K562 (cell line): ENCODE data around the gene SRGAP3. TPM values are rescaled to one million over a fixed set of nuclear protein-coding genes. Genes with fewer than 3 reads are reported as not detected.

Experiments
- ATAC-seq: fragments of 200-7000 bp; cut with Tn5 transposase; 3 replicates; pipeline ENCODE4 v1.9.1; 2020; ENCODE audit warnings: moderate library complexity
- BruUV-seq: library from RNA; stranded (reverse); fragments of 400-500 nt; replicated peaks from 2 replicates; lab custom pipeline; 2021; lab: Mats Ljungman, UMichigan
- CTCF ChIA-PET: fragments of 300-600 bp; formaldehyde crosslinking; extraction: SDS; loops from one replicate; lab custom pipeline; 2021; ENCODE audit warnings: low intra/inter-chr PET ratio; lab: Yijun Ruan, JAX
- POLR2A ChIA-PET: fragments of 300-600, 350-650 bp; sonication (Branson Sonifier 250); formaldehyde crosslinking; extraction: SDS; loops from one replicate; lab custom pipeline; 2021; ENCODE audit warnings: antibody characterized with exemption, inconsistent platforms; lab: Yijun Ruan, JAX
- DNase-seq, 4 experiments: peaks; one replicate each; pipeline versions ENCODE4 v3.0.0 to v3.0.0-alpha.2; 2011 to 2018; ENCODE audit warnings: low spot score in 3 of 4, mixed read lengths in 3 of 4; ENCODE audit errors: extremely low read depth in 1 of 4
- FAIRE-seq: peaks from 2 replicates; lab custom pipeline; 2011; peaks lifted over from hg19 to GRCh38; lab: Jason Lieb, UNC
- H2AFZ ChIP-seq: 2 replicates; pipeline ENCODE4 v1.6.0; 2011; ENCODE audit warnings: low read depth, low read length, control low read depth, inconsistent platforms
- H3K27ac ChIP-seq: fragments of 200-600 bp; 3 replicates; pipeline ENCODE4 v1.8.0; 2011; ENCODE audit warnings: low read depth, mild to moderate bottlenecking, control low read depth, inconsistent platforms, low read length, moderate library complexity, mixed read lengths; ENCODE audit errors: extremely low read depth
- H3K27me3 ChIP-seq, 2 experiments: fragments of 300-600 bp in 1 of 2; 2 replicates in 1 of 2; 3 replicates in 1 of 2; pipeline versions ENCODE4 v1.6.0 to v1.8.0; 2011; ENCODE audit warnings: inconsistent platforms in 2 of 2, low read length in 2 of 2, mild to moderate bottlenecking in 1 of 2, mixed read lengths in 1 of 2, moderate library complexity in 1 of 2; ENCODE audit not compliant: control insufficient read depth in 2 of 2, insufficient read depth in 2 of 2
- H3K36me3 ChIP-seq: fragments of 300-600 bp; 3 replicates; pipeline ENCODE4 v1.8.0; 2011; ENCODE audit warnings: mild to moderate bottlenecking, low read length, inconsistent platforms; ENCODE audit not compliant: control insufficient read depth, insufficient read depth
- H3K4me1 ChIP-seq, 2 experiments: fragments of 200-600 bp in 1 of 2; replicated peaks in 1 of 2; 2 replicates in 1 of 2; 3 replicates in 1 of 2; pipeline versions ENCODE4 v1.5.1 to v1.8.0; 2011; ENCODE audit warnings: inconsistent platforms in 2 of 2, low read length in 2 of 2, mild to moderate bottlenecking in 1 of 2, mixed read lengths in 1 of 2, moderate library complexity in 1 of 2; ENCODE audit not compliant: control insufficient read depth in 2 of 2, insufficient read depth in 2 of 2
- H3K4me2 ChIP-seq: 2 replicates; pipeline ENCODE4 v1.6.1; 2011; ENCODE audit warnings: low read length, control low read depth, inconsistent platforms, mixed read lengths; ENCODE audit not compliant: insufficient read depth
- H3K4me3 ChIP-seq: fragments of 200-600 bp; sonication (generic), shearing (Covaris generic); 2 replicates; pipeline ENCODE4 v1.5.1; 2016; ENCODE audit warnings: control low read depth, inconsistent platforms
- H3K79me2 ChIP-seq: fragments of 200-600 bp; 3 replicates; pipeline ENCODE4 v1.8.0; 2011; ENCODE audit warnings: low read length, inconsistent platforms; ENCODE audit not compliant: control insufficient read depth, insufficient read depth
- H3K9ac ChIP-seq, 2 experiments: 2 replicates each; pipeline versions ENCODE4 v1.6.0 to v1.6.1; 2011; ENCODE audit warnings: low read depth in 2 of 2, low read length in 2 of 2, control low read depth in 1 of 2, inconsistent platforms in 1 of 2, mild to moderate bottlenecking in 1 of 2, mixed read lengths in 1 of 2; ENCODE audit not compliant: insufficient read depth in 1 of 2
- H3K9me1 ChIP-seq: one replicate; pipeline ENCODE4 v1.6.0; 2011; ENCODE audit warnings: inconsistent platforms, mild to moderate bottlenecking, low read length, moderate library complexity; ENCODE audit not compliant: control insufficient read depth, insufficient read depth
- H3K9me3 ChIP-seq: replicated peaks from 2 replicates; pipeline ENCODE4 v1.5.1; 2011; ENCODE audit warnings: low read depth, low read length, inconsistent platforms; ENCODE audit not compliant: control insufficient read depth, insufficient read depth
- H4K20me1 ChIP-seq: replicated peaks from 2 replicates; pipeline ENCODE4 v1.6.1; 2011; ENCODE audit warnings: low read length, inconsistent platforms, mixed read lengths; ENCODE audit not compliant: control insufficient read depth, insufficient read depth
- ARID1B ChIP-seq: fragments of 450-650 bp; IDR thresholded peaks from 2 replicates; pipeline ENCODE4 v1.6.1; 2016; ENCODE audit warnings: antibody characterized with exemption, mild to moderate bottlenecking, inconsistent platforms
- CBX8 ChIP-seq: fragments of 200-600 bp; sonication (generic); IDR thresholded peaks from 2 replicates; pipeline ENCODE4 v1.6.1; 2012; ENCODE audit warnings: borderline replicate concordance, mixed run types, low read depth, mild to moderate bottlenecking, moderate library complexity, mixed read lengths, low read length, control low read depth, inconsistent platforms; ENCODE audit not compliant: poor library complexity, severe bottlenecking; ENCODE audit errors: extremely low read depth
- FIP1L1 ChIP-seq: fragments of 200-400 bp; formaldehyde crosslinking; IDR thresholded peaks from 2 replicates; pipeline ENCODE4 v1.6.1; 2018; ENCODE audit warnings: mild to moderate bottlenecking, low read depth, low read length; ENCODE audit not compliant: poor library complexity, severe bottlenecking
- KDM1A ChIP-seq, 2 experiments: fragments of 450-650 bp; IDR thresholded peaks; 2 replicates each; pipeline ENCODE4 v1.6.1; 2016; ENCODE audit warnings: mild to moderate bottlenecking in 2 of 2
- NFE2L1 ChIP-seq: fragments of 450-650 bp; IDR thresholded peaks from 2 replicates; pipeline ENCODE4 v1.6.1; 2016; ENCODE audit warnings: missing genetic modification characterization, low read depth, mild to moderate bottlenecking, missing compliant biosample characterization, moderate library complexity, borderline replicate concordance
- SIN3A ChIP-seq, 2 experiments: fragments of 150-350 bp in 1 of 2; IDR thresholded peaks; 2 replicates each; pipeline ENCODE4 v1.6.1; 2011 to 2016; ENCODE audit warnings: borderline replicate concordance in 2 of 2, low read depth in 2 of 2, low read length in 2 of 2, mild to moderate bottlenecking in 2 of 2, moderate library complexity in 2 of 2; ENCODE audit not compliant: control insufficient read depth in 1 of 2
- WGBS: fragments of 100-300 bp; shearing (Covaris generic); methylation state at CpG from one replicate; pipeline ENCODE4 v1.1.6; 2016; ENCODE audit warnings: low coverage, mixed read lengths; ENCODE audit not compliant: insufficient coverage; ENCODE audit errors: missing lambda C conversion rate; 5-methylcytosine and 5-hydroxymethylcytosine counted together
- in situ Hi-C: fragments of 300-500 bp; cut with MboI; formaldehyde crosslinking; loops from 4 replicates; pipeline ENCODE4 v1.15.0; 2018; ENCODE audit warnings: inconsistent platforms, mixed read lengths
- intact Hi-C: fragments of 100-400 bp; cut with micrococcal nuclease; formaldehyde crosslinking; loops from 2 replicates; pipeline ENCODE4 v1.14.2; 2022
- polyA plus RNA-seq, 8 experiments: library from polyadenylated mRNA; depleted of rRNA in 4 of 8; stranded (reverse) in 5 of 8; unstranded in 3 of 8; fragments of >200 nt; fragmentation: Nextera tagmentation in 2 of 8; fragmentation: Illumina TruSeq in 1 of 8; extraction: Ambion mirVana in 2 of 8; extraction: Trizol in 1 of 8; gene quantifications; 2 replicates each; pipeline versions ENCODE4 v1.2.1 to v1.2.3, GENCODE V29; 2011 to 2014; ENCODE audit warnings: inconsistent platforms in 1 of 8, missing spikeins in 1 of 8
- total RNA-seq, 7 experiments: library from RNA; depleted of rRNA in 6 of 7; stranded (reverse); fragments of >200 nt in 6 of 7; fragmentation: Illumina TruSeq in 2 of 7; extraction: Trizol in 2 of 7; gene quantifications; 2 replicates each; pipeline versions ENCODE4 v1.2.1 to v1.2.3, GENCODE V29; 2011 to 2021; ENCODE audit warnings: low replicate concordance in 1 of 7
- TF ChIP-seq, protein P1 (sequence below): sonication (generic); formaldehyde crosslinking; IDR thresholded peaks from 2 replicates; pipeline ENCODE4 v1.8.1; 2023; ENCODE audit warnings: missing genetic modification reagents, mild to moderate bottlenecking, borderline replicate concordance
- TF ChIP-seq, protein P2 (sequence below): fragments of 250-450 bp; sonication (Bioruptor Pico); IDR thresholded peaks from 2 replicates; pipeline ENCODE4 v1.8.0; 2021; ENCODE audit warnings: mild to moderate bottlenecking, moderate library complexity
- TF ChIP-seq, protein P3 (sequence below): sonication (generic); formaldehyde crosslinking; IDR thresholded peaks from 2 replicates; pipeline ENCODE4 v1.8.0; 2022; ENCODE audit warnings: mild to moderate bottlenecking, missing genetic modification reagents
- TF ChIP-seq, protein P4 (sequence below): sonication (generic); formaldehyde crosslinking; IDR thresholded peaks from 2 replicates; pipeline ENCODE4 v1.8.0; 2022; ENCODE audit warnings: missing genetic modification reagents, mild to moderate bottlenecking, moderate library complexity, borderline replicate concordance

Gene SRGAP3
- total and polyA plus RNA-seq, 9 of the 15 experiments (the other 6 are each of a cell fraction or from before 2014, with no cell fraction given), result 0.11 to 0.85 (median 0.35) TPM; not detected in 2

DNA sequence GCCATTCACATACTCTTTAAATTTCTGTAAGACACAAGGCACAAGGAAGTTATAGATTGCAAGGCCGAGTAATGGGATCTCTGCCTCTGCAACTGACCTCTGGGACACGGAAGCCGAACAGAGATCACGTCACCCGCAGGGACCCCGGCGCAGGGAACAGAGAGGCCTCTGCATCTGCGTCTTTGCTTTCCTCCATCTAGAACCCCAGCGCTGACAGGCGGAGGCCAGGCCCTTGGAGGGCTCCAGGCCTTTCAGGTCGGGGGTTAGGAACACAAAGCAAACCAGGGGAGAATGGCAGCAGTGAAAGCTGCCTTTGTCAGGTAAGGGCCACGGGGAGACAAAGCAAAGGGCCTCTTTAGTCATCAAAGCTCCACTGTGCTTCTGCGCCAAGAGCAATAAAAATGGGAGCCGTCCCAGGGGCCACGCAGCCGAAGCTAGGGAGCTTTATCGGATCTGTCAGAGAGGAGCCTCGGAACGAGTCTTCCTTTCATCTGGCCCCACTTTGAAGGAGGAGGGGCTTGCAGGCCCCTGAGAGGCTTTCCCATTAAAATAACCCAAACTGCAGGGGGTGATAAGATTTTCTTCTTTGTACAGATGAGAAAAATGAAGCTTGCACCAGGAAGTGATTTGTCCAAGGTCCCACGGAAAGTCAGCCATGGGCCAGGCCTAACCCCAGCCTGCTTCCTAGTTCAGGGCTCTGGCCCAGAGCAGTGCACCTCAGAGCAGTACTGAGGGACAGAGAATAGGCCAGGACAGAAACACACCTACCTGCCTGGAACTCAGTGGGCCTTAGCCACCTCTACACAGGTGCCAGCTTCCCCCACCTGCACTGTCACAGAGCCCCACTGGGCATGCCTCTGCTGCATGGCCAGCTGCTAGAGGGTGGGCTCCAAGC lies 201.7 kb downstream of the SRGAP3 start:
- intact Hi-C loops, result no loop called here
- TF ChIP-seq, protein P1, sequence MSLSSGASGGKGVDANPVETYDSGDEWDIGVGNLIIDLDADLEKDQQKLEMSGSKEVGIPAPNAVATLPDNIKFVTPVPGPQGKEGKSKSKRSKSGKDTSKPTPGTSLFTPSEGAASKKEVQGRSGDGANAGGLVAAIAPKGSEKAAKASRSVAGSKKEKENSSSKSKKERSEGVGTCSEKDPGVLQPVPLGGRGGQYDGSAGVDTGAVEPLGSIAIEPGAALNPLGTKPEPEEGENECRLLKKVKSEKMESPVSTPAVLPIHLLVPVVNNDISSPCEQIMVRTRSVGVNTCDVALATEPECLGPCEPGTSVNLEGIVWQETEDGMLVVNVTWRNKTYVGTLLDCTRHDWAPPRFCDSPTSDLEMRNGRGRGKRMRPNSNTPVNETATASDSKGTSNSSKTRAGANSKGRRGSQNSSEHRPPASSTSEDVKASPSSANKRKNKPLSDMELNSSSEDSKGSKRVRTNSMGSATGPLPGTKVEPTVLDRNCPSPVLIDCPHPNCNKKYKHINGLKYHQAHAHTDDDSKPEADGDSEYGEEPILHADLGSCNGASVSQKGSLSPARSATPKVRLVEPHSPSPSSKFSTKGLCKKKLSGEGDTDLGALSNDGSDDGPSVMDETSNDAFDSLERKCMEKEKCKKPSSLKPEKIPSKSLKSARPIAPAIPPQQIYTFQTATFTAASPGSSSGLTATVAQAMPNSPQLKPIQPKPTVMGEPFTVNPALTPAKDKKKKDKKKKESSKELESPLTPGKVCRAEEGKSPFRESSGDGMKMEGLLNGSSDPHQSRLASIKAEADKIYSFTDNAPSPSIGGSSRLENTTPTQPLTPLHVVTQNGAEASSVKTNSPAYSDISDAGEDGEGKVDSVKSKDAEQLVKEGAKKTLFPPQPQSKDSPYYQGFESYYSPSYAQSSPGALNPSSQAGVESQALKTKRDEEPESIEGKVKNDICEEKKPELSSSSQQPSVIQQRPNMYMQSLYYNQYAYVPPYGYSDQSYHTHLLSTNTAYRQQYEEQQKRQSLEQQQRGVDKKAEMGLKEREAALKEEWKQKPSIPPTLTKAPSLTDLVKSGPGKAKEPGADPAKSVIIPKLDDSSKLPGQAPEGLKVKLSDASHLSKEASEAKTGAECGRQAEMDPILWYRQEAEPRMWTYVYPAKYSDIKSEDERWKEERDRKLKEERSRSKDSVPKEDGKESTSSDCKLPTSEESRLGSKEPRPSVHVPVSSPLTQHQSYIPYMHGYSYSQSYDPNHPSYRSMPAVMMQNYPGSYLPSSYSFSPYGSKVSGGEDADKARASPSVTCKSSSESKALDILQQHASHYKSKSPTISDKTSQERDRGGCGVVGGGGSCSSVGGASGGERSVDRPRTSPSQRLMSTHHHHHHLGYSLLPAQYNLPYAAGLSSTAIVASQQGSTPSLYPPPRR, result no peak
- TF ChIP-seq SIN3A (IDR thresholded peaks at IDR 0.05; ENCODE audit: borderline replicate concordance in 2 of 2, control insufficient read depth in 1 of 2, low read depth in 2 of 2, low read length in 2 of 2) (no peak), NFE2L1 (tag) (no peak), ARID1B (no peak), FIP1L1 (no peak), KDM1A (IDR thresholded peaks at IDR 0.05) (no peak), CBX8 (no peak)
- TF ChIP-seq, protein P2, sequence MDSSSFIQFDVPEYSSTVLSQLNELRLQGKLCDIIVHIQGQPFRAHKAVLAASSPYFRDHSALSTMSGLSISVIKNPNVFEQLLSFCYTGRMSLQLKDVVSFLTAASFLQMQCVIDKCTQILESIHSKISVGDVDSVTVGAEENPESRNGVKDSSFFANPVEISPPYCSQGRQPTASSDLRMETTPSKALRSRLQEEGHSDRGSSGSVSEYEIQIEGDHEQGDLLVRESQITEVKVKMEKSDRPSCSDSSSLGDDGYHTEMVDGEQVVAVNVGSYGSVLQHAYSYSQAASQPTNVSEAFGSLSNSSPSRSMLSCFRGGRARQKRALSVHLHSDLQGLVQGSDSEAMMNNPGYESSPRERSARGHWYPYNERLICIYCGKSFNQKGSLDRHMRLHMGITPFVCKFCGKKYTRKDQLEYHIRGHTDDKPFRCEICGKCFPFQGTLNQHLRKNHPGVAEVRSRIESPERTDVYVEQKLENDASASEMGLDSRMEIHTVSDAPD (CRISPR knock-in tag), result no peak
- TF ChIP-seq, protein P3, sequence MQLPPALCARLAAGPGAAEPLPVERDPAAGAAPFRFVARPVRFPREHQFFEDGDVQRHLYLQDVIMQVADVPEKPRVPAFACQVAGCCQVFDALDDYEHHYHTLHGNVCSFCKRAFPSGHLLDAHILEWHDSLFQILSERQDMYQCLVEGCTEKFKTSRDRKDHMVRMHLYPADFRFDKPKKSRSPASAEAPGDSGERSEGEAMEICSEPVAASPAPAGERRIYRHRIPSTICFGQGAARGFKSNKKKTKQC, result no peak
- TF ChIP-seq, protein P4, sequence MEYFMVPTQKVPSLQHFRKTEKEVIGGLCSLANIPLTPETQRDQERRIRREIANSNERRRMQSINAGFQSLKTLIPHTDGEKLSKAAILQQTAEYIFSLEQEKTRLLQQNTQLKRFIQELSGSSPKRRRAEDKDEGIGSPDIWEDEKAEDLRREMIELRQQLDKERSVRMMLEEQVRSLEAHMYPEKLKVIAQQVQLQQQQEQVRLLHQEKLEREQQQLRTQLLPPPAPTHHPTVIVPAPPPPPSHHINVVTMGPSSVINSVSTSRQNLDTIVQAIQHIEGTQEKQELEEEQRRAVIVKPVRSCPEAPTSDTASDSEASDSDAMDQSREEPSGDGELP (CRISPR knock-in tag), result no peak

More for the DNA sequence above, 201.7 kb downstream of the SRGAP3 start:
- ChIA-PET CTCF (no interaction called here), POLR2A (interaction anchor here (0.6 to 0.8 kb wide), 3 partner anchors 16 to 322 kb away, joined by 3 to 4 read pairs (median 3); no protein-coding TSS in a partner anchor)
- H3K79me2 ChIP-seq, result no peaks in the 10 kb centered on the region
- no peaks in the 10 kb centered on the region for H3K36me3 ChIP-seq
- no peaks in the 10 kb centered on the region for H3K9me1 ChIP-seq
- H3K4me2 ChIP-seq, result no peak overlapping the region
- FAIRE-seq (no peak), ATAC-seq (peak; percentile 42; the same call in 1 of the 3 replicates), DNase-seq (no peak)
- BruUV-seq, result no TSS peak
- H3K4me3 ChIP-seq, result no peak overlapping the region
- H3K4me1 ChIP-seq, result no peaks in the 10 kb centered on the region
- no peak overlapping the region for H3K27ac ChIP-seq
- no peak overlapping the region for H2AFZ ChIP-seq
- no peaks in the 10 kb centered on the region for H3K9me3 ChIP-seq
- 2% methylated on average over 20 of the region's 20 CpGs for WGBS
- peaks cover 27 to 43% of the 10 kb centered on the region in 2 experiments; a peak in 4 of 5 replicates for H3K27me3 ChIP-seq
- H4K20me1 ChIP-seq, result no peaks in the 10 kb centered on the region
- in situ Hi-C loops, result no loop called here
- no peak overlapping the region for H3K9ac ChIP-seq
